Measurements from ENCODE around the gene APOB. TPM values are rescaled to one million over a fixed set of nuclear protein-coding genes. Genes with fewer than 3 reads are reported as not detected.
"Not testable (repeated sequence)": the region's sequence is repeated elsewhere in the genome, so short reads cannot be mapped to it uniquely, and the experiment has no call there.

The APOB gene
- total and polyA plus RNA-seq, 8 donors: 0.03 to 3.2 (median 0.09) TPM

DNA sequence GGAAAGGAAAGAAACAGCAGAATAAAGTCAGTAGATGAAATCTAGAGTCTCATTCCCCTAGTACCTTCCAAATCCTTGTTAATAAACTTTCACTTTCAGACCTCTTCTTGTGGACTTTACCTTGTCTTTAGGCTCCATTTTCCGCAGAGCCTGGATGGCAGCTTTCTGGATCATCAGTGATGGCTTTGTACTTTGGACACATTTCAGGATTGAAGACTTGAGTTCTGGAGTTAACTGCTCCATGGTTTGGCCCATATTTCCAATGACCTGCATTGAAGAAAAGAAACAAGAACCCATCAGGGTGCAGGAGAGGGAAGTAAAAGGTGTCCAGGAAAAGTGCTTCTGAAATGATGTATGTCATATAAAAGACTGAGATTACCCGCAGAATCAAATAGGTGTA is 14.4 kb downstream of the APOB start:
- WGBS, 2 donors: 76 to 80% methylated on average over 2 of the region's 2 CpGs
- ATAC-seq: no peak
- Histone ChIP-seq H3K27me3 (no peaks in the 10 kb centered on the region), H3K9me3 (no peaks in the 10 kb centered on the region), H3K4me1 (no peaks in the 10 kb centered on the region), H3K4me3 (no peak overlapping the region), H3K36me3 (no peaks in the 10 kb centered on the region), H3K27ac (no peak overlapping the region)
- intact Hi-C loops (cut with DNase I): no loop called here
- DNase-seq: no peak
- FAIRE-seq: no peak
- TF ChIP-seq, protein P1, sequence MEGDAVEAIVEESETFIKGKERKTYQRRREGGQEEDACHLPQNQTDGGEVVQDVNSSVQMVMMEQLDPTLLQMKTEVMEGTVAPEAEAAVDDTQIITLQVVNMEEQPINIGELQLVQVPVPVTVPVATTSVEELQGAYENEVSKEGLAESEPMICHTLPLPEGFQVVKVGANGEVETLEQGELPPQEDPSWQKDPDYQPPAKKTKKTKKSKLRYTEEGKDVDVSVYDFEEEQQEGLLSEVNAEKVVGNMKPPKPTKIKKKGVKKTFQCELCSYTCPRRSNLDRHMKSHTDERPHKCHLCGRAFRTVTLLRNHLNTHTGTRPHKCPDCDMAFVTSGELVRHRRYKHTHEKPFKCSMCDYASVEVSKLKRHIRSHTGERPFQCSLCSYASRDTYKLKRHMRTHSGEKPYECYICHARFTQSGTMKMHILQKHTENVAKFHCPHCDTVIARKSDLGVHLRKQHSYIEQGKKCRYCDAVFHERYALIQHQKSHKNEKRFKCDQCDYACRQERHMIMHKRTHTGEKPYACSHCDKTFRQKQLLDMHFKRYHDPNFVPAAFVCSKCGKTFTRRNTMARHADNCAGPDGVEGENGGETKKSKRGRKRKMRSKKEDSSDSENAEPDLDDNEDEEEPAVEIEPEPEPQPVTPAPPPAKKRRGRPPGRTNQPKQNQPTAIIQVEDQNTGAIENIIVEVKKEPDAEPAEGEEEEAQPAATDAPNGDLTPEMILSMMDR (IDR thresholded peaks at IDR 0.05): no peak

DNA sequence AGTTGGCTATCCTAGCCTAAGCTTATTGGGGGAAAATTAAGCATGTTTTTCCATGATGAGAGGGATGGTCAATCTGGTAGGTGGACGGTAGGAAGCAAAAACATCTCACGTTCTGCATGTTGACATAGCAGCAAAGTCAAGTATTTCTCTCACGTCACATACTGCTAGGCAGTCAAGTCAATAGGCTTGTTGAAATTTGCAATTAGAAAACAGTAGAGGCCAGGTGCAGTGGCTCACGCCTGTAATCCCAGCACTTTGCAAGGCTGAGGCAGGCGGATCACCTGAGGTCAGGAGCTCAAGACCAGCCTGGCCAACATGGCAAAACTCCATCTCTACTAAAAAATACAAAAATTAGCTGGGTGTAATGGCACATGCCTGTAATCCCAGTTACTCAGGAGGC is 14.9 kb downstream of the APOB start:
- H3K27me3 ChIP-seq; ATAC-seq; H3K4me1 ChIP-seq; H3K9me3 ChIP-seq; DNase-seq; H3K36me3 ChIP-seq; FAIRE-seq; intact Hi-C loops (cut with DNase I); H3K27ac ChIP-seq; H3K4me3 ChIP-seq: not testable (repeated sequence)
- WGBS, 2 donors: 50 to 56% methylated on average over 5 of the region's 5 CpGs

DNA sequence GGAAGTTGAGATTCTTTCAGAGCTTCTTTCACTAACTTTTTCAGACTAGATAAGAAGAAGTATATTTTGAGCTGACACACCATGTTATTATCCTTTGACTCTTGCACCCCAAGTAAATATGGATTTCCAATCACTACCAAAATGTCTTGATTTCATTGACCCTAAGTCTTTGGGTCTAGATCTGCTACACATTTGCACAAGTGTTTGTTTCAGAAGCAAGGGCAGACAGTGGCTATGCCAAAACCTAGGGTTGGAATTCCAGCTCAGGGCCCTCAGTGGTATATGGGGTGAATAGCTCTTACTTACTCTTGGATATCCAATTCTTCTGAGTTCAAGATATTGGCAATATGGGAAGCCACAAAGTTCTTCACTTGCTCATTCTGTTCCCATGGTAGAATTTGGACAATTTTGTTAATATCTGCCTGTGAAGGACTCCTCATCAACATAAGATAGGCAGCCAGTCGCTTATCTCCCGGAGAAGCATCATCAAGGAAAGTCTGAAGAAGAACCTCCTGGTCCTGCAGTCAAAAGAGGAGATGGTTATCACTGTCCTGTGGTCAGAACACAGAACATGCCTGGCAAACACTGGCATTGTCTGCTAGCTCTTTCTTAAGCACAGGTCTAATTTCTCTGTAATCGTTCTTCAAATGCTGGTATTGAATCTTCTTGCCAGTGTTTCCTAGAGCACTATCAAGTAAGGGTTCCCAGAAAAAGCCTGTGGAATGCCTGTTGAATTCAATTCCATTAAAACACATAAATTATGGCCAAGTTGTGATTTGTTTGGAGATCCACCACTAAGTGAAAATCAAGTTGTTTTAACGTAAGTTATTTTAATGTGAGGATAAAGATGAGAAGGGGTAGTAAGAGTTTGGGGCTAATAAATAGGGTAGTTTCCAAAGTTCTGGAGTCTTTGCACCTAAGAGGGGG is 15.6 kb downstream of the APOB start:
- FAIRE-seq (no peak), DNase-seq (no peak), ATAC-seq (no peak)
- 63 to 81% methylated on average over 4 of the region's 4 CpGs for WGBS, 2 donors
- no peaks in the 10 kb centered on the region for H3K27me3 ChIP-seq
- no peak overlapping the region for H3K4me3 ChIP-seq
- intact Hi-C loops (cut with DNase I): no loop called here
- H3K4me1 ChIP-seq: no peaks in the 10 kb centered on the region
- no peaks in the 10 kb centered on the region for H3K36me3 ChIP-seq
- TF ChIP-seq, protein P1 (IDR thresholded peaks at IDR 0.05): no peak
- H3K9me3 ChIP-seq: no peaks in the 10 kb centered on the region
- H3K27ac ChIP-seq: no peak overlapping the region

DNA sequence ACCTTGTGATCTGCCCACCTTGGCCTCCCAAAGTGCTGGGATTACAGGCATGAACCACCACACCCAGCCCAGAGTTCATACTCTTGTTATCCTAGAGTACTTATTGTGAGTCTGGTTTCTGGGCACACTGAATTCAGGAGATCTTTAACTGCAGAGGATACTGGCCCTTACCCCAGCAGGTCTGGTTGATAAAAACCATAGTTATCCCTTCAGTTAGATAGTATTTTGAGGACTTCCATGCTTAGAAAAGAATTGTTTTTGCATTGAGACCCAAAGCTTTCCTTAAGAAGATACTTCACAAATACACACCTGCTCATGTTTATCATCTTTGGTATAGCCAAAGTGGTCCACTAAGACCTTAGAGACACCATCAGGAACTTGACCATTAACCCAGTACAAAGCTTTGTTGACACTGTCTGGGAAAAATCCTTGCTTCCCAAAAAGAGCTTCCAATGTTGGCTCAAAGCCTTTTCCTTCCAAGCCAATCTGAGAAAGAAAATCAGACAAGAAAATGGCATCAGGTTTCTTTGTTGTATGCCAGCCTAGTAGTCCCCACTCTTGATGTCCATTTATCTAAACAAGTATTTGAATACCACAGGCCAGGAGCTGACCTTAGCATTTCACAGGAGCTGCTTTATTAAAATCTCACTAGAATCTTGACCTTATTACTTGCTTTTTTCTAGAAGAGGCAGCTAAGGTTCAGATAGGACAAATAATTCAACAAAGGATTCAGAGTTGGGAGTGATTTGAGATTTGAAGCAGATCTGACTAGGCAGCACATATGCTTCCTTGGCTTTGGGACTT is 17.2 kb downstream of the APOB start:
- no peak for DNase-seq
- no peak for FAIRE-seq
- intact Hi-C loops (cut with DNase I): no loop called here
- no peaks in the 10 kb centered on the region for H3K36me3 ChIP-seq
- no peak for ATAC-seq
- H3K27me3 ChIP-seq: no peaks in the 10 kb centered on the region
- H3K27ac ChIP-seq: no peak overlapping the region
- TF ChIP-seq, protein P1 (IDR thresholded peaks at IDR 0.05): no peak
- H3K9me3 ChIP-seq: no peaks in the 10 kb centered on the region
- no peak overlapping the region for H3K4me3 ChIP-seq
- no peaks in the 10 kb centered on the region for H3K4me1 ChIP-seq

DNA sequence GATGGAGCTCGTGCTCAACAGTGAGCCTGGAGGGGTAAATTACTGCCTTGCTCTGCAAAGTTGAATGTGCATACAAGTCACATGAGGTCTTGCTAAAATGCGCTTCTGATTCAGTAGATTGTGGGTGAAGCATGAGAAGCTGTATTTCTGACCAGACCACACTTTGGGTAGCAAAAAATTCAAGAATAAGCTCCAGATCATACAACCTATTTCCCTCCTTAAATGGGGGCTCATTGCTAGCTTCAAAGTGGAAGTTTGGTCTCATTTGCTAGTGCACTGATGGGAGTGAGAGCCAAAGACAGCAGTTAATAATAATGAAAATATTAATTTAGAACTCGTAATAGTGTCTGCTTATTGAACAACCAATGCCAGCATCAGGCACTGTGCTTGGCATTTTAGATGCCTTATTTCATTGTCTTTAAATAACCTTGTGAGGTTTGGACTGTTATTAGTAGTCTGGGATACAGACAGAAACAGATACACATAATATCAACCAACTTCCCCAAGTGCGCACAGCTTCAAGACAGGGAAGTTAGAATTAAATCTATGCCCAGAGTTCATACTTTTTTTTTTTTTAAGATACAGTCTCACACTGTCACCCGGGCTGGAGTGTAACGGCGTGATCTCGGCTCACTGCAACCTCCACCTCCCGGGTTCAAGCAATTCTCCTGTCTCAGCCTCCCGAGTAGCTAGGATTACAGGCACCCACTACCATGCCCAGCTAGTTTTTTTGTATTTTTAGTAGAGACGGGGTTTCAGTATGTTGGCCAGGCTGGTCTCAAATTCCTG is 18.0 kb downstream of the APOB start:
- 70 to 82% methylated on average over 11 of the region's 11 CpGs for WGBS, 2 donors
- H3K9me3 ChIP-seq: no peaks in the 10 kb centered on the region
- H3K27me3 ChIP-seq: no peaks in the 10 kb centered on the region
- ATAC-seq (no peak), DNase-seq (no peak), FAIRE-seq (no peak)
- intact Hi-C loops (cut with DNase I): no loop called here
- H3K27ac ChIP-seq: no peak overlapping the region
- no peaks in the 10 kb centered on the region for H3K4me1 ChIP-seq
- H3K4me3 ChIP-seq: no peak overlapping the region
- TF ChIP-seq, protein P1 (IDR thresholded peaks at IDR 0.05): no peak
- no peaks in the 10 kb centered on the region for H3K36me3 ChIP-seq

Measured in pancreas (tissue), 10 donors.